Epithelial cell of alveolus of lung (primary cell): ENCODE data around the gene ZNF549. TPM values are rescaled to one million over a fixed set of nuclear protein-coding genes. Genes with fewer than 3 reads are reported as not detected.

Experiments used
- total RNA-seq: library from RNA; depleted of rRNA; stranded (reverse); fragments of >200 nt; gene quantifications from 2 replicates; pipeline ENCODE4 v1.2.1, GENCODE V29; 2015

The ZNF549 gene
- total RNA-seq, result 3.7 and 4.1 TPM in 2 replicates

DNA sequence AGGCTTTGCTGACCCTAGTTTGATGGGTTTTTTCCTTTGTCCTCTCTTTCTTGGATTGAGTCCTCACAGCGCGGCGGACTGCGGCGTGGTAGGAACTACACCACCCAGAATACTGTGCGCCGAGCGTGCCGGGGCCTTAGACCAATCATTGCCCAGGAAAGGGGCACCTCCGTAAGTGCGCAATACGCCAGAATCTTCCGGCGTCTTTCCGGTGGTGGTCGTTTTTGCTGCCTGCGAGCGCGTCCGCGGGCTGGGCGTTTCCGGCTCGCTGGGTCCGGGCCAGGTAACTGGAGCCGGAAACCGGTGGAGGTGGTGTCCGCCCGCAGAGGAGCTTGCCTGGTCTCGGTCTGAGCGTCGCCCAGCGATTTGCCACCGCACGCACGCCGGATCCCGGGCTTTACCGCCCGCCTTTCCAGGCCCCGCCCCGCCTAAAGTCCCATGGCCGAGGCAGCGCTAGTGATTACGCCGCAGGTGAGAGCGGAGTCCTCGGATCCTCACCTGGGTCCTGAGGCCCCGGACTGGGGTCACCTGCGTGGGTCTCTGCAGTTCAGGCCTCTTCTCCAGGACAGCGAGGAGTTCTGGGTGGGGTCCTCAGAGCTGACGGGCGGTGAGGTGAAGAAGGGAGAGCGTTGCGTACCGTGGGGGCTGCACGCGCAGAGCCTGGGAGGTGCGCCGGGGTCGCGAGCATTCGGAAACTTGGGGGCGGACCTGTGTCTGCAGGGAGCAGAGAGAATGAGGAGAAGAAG lies at the start of gene ZNF549:
ZNF549 (plus strand) TSS at position 221 of the 746 bp plus-strand sequence; CDS start at position 439, 218 bp downstream.

DNA sequence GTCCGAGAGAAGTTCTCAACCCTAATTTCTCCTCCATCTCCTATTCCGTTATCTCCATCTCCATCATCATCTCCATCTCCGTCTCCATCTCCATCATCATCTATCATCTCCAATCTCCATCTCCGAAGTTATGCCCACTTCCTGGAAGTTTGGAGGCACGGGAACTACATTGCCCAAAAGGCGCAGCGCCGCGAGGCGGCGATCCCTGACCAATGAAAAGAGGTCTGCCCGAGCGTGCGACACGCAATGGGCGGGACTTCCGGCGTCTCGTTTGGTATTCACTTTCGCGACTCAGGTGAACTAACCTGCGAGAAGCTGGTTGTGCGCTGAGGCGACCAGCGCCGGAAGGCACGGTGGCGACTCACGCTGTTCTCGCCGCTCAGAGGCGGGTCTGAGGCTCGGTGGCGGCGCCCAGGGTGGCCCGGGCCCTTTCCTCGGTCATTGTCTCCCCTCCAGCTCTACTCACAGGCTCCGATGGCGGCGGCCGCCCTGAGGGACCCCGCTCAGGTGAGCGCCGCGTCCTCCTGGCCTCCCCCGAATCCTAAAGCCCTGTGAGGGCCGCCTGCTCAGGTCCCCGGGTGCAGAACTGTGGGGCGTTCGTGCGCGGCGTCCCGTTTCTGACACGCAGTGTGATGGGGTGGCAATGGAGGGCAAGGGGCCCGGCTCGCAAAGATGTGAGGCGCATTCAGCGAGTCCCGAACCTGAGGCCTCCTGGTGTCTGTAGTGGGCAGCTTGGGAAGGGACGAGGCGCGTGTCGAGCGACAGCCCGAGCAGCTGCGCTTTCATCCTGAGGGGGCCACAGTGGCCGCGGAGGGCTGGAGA lies 39.5 kb upstream of the ZNF549 start, which contains the start of gene ZNF419:
ZNF419 (plus strand) TSS at position 274 of the 822 bp plus-strand sequence; CDS start at position 475, 201 bp downstream.

GRCh38 chr19:57499680-57500395 lies 27.3 kb upstream of the ZNF549 start, which contains the start of gene ZNF773:
TSS of gene ZNF773 (plus strand) at chr19:57499938. CDS start at chr19:57500081, 143 bp downstream.

GRCh38 chr19:57559404-57560025 lies 32.4 kb downstream of the ZNF549 start, which contains the start of gene ZNF550:
TSS of gene ZNF550 (minus strand) at chr19:57559863. CDS start at chr19:57559682, 181 bp downstream.

GRCh38 chr19:57578487-57579205 lies 51.5 kb downstream of the ZNF549 start, which contains the start of gene ZNF416:
TSS of gene ZNF416 (minus strand) at chr19:57578911. CDS start at chr19:57578704, 207 bp downstream.

DNA sequence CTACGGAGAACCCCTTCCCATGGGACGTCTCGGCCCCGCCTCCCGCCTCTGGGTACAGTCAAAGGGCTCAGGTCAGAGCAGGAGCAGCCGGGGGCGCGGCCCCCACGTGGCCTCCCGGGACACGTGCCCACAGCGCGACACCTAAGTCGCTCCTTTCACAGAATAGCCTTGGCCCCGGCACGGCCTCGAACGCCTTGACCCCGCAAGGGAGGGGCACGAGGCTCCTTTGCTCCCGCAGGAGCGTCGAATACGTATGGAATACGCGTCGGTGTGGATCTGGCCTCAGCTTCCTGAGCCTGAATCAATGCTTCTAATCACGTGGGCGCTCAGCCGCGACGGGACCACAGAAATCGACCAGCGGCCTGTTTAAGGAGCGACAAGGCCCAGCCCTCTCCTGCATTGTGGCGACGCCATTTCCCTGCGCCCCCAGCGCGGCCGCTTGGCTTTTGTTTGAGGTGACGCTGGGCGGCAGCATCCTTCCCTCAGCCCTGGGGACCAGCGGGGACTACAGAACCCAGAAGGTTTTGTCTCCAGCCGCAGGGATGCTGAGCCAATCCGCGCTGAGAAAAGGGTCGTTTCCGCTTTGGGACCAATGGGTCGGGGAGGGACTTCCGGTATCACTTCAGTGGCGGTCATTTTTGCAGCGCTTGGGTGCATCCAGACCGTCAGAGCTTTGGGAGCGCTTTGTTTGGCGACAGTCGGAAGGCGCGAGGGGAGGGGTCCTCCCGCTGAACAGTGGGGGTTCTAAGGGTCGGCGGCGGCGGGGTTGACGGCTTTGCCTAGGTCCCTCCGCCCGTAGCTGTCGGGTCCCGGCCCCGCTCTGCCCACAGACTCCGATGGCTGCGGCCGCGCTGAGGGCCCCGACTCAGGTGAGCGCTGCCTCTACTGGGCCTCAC lies 56.6 kb downstream of the ZNF549 start, which contains the start of gene ZIK1:
ZIK1 (plus strand) TSS at position 625 of the 896 bp plus-strand sequence; CDS start at position 837, 212 bp downstream.

GRCh38 chr19:57599761-57600383 lies 72.7 kb downstream of the ZNF549 start, which contains the start of gene ZNF530:
TSS of gene ZNF530 (plus strand) at chr19:57599885. CDS start at chr19:57604346, 4,461 bp downstream.

Other genes starting within 250 kb of the ZNF549 start
- 29.3 and 55.3 TPM in 2 replicates for gene ZNF460, start 246.9 kb upstream of the ZNF549 start, total RNA-seq
- 5.3 and 8.2 TPM in 2 replicates for gene ZNF543, start 206.9 kb upstream of the ZNF549 start, total RNA-seq
- 4.9 and 13.0 TPM in 2 replicates for gene ZNF304, start 176.1 kb upstream of the ZNF549 start, total RNA-seq
- gene TRAPPC2B, start 163.8 kb upstream of the ZNF549 start, total RNA-seq, result 18.5 and 37.4 TPM in 2 replicates
- 0.78 and 3.0 TPM in 2 replicates for gene ZNF547, start 163.8 kb upstream of the ZNF549 start, total RNA-seq
- 6.1 and 9.8 TPM in 2 replicates for gene ZNF548, start 137.5 kb upstream of the ZNF549 start, total RNA-seq
- 3.2 and 9.5 TPM in 2 replicates for gene ZNF17, start 116.2 kb upstream of the ZNF549 start, total RNA-seq
- 6.9 and 7.2 TPM in 2 replicates for gene ZNF749, start 92.0 kb upstream of the ZNF549 start, total RNA-seq
- gene VN1R1, start 70.2 kb upstream of the ZNF549 start, total RNA-seq, result 0.13 and 1.9 TPM in 2 replicates
- 9.1 and 11.4 TPM in 2 replicates for gene ZNF772, start 49.8 kb upstream of the ZNF549 start, total RNA-seq
- gene ZNF419, start 39.6 kb upstream of the ZNF549 start, total RNA-seq, result 14.4 and 14.5 TPM in 2 replicates
- gene ZNF773, start 27.4 kb upstream of the ZNF549 start, total RNA-seq, result 8.0 and 42.8 TPM in 2 replicates
- gene ZNF550, start 32.5 kb downstream of the ZNF549 start, total RNA-seq, result 4.0 and 8.1 TPM in 2 replicates
- 3.9 and 5.4 TPM in 2 replicates for gene ZNF416, start 51.6 kb downstream of the ZNF549 start, total RNA-seq
- gene ZIK1, start 56.8 kb downstream of the ZNF549 start, total RNA-seq, result 7.1 and 9.8 TPM in 2 replicates
- 1.8 and 4.3 TPM in 2 replicates for gene ZNF530, start 72.5 kb downstream of the ZNF549 start, total RNA-seq
- gene ZNF134, start 86.9 kb downstream of the ZNF549 start, total RNA-seq, result 16.9 and 32.7 TPM in 2 replicates
- gene ZNF211, start 105.8 kb downstream of the ZNF549 start, total RNA-seq, result 6.7 and 11.2 TPM in 2 replicates
- not detected in 2 replicates for gene ZSCAN4, start 141.6 kb downstream of the ZNF549 start, total RNA-seq
- 8.3 and 18.8 TPM in 2 replicates for gene ZNF551, start 154.6 kb downstream of the ZNF549 start, total RNA-seq
- 1.3 and 9.0 TPM in 2 replicates for gene ZNF154, start 181.8 kb downstream of the ZNF549 start, total RNA-seq
- gene ZNF671, start 200.3 kb downstream of the ZNF549 start, total RNA-seq, result 5.3 and 29.5 TPM in 2 replicates
- 7.6 and 22.8 TPM in 2 replicates for gene ZNF776, start 219.5 kb downstream of the ZNF549 start, total RNA-seq
- 5.7 and 13.6 TPM in 2 replicates for gene ZNF586, start 242.3 kb downstream of the ZNF549 start, total RNA-seq